Measurements from ENCODE around the gene SCG5.

DNA sequence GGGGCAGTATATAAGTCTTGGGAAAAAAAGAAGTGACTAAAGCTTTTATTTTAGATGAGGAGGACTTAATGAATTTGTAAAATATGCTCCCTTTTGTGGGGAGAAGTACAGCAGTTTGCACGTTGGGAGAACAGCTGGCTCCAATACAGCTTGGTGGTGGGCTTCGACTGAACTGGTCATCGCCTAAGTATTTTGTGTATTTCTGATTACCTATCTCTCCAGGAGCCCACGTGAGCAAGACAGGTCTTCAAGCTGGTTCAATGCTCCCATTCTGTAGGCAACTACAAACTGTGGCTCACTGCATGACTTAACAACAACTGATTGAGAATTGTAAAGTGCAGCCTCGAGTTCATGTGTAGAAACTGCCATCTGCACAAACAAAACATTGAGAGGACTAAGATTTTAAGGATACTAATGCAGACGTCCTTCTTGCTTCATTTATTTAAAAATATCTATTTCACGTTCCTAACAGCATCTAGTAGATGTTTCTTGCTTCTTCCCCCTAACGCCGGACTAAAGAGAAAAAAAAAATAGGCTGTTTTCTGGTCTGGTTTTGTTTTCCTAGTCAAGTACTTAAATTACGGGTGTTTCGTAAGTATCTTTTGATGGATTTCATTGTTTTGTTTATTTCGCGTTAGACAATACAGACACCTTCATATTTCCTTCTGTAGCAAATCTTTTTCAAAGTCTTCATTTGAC lies 74.9 kb downstream of the SCG5 start:
- no peak for TF ChIP-seq CSDC2 (CRISPR knock-in tag; IDR thresholded peaks at IDR 0.05)
- no peak for TF ChIP-seq ZFP30 (CRISPR knock-in tag; IDR thresholded peaks at IDR 0.05)
- no peak for TF ChIP-seq ZFP3 (CRISPR knock-in tag; IDR thresholded peaks at IDR 0.05)
- TF ChIP-seq, protein P1, sequence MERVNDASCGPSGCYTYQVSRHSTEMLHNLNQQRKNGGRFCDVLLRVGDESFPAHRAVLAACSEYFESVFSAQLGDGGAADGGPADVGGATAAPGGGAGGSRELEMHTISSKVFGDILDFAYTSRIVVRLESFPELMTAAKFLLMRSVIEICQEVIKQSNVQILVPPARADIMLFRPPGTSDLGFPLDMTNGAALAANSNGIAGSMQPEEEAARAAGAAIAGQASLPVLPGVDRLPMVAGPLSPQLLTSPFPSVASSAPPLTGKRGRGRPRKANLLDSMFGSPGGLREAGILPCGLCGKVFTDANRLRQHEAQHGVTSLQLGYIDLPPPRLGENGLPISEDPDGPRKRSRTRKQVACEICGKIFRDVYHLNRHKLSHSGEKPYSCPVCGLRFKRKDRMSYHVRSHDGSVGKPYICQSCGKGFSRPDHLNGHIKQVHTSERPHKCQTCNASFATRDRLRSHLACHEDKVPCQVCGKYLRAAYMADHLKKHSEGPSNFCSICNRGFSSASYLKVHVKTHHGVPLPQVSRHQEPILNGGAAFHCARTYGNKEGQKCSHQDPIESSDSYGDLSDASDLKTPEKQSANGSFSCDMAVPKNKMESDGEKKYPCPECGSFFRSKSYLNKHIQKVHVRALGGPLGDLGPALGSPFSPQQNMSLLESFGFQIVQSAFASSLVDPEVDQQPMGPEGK (CRISPR knock-in tag; IDR thresholded peaks at IDR 0.05; ENCODE audit: borderline replicate concordance) = no peak
- TF ChIP-seq TOX (CRISPR knock-in tag; IDR thresholded peaks at IDR 0.05; ENCODE audit: borderline replicate concordance) = no peak
- no peak for TF ChIP-seq TCF4 (CRISPR knock-in tag; IDR thresholded peaks at IDR 0.05; ENCODE audit: borderline replicate concordance)
- TF ChIP-seq RARB (CRISPR knock-in tag; IDR thresholded peaks at IDR 0.05) = no peak
- TF ChIP-seq, protein P2, sequence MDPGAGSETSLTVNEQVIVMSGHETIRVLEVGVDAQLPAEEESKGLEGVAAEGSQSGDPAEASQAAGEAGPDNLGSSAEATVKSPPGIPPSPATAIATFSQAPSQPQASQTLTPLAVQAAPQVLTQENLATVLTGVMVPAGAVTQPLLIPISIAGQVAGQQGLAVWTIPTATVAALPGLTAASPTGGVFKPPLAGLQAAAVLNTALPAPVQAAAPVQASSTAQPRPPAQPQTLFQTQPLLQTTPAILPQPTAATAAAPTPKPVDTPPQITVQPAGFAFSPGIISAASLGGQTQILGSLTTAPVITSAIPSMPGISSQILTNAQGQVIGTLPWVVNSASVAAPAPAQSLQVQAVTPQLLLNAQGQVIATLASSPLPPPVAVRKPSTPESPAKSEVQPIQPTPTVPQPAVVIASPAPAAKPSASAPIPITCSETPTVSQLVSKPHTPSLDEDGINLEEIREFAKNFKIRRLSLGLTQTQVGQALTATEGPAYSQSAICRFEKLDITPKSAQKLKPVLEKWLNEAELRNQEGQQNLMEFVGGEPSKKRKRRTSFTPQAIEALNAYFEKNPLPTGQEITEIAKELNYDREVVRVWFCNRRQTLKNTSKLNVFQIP (CRISPR knock-in tag; IDR thresholded peaks at IDR 0.05; ENCODE audit: borderline replicate concordance, low read depth) = no peak
- no peak for TF ChIP-seq ARNTL (CRISPR knock-in tag; IDR thresholded peaks at IDR 0.05; ENCODE audit: borderline replicate concordance, low read depth)
- TF ChIP-seq ISL1 (CRISPR knock-in tag; IDR thresholded peaks at IDR 0.05) = no peak
- TF ChIP-seq ZC3H10 (CRISPR knock-in tag; IDR thresholded peaks at IDR 0.05) = no peak
- no peak for TF ChIP-seq GLIS3 (CRISPR knock-in tag; IDR thresholded peaks at IDR 0.05)
- TF ChIP-seq BACH2 (CRISPR knock-in tag; IDR thresholded peaks at IDR 0.05; ENCODE audit: borderline replicate concordance) = no peak
- TF ChIP-seq, protein P3, sequence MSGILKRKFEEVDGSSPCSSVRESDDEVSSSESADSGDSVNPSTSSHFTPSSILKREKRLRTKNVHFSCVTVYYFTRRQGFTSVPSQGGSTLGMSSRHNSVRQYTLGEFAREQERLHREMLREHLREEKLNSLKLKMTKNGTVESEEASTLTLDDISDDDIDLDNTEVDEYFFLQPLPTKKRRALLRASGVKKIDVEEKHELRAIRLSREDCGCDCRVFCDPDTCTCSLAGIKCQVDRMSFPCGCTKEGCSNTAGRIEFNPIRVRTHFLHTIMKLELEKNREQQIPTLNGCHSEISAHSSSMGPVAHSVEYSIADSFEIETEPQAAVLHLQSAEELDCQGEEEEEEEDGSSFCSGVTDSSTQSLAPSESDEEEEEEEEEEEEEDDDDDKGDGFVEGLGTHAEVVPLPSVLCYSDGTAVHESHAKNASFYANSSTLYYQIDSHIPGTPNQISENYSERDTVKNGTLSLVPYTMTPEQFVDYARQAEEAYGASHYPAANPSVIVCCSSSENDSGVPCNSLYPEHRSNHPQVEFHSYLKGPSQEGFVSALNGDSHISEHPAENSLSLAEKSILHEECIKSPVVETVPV (CRISPR knock-in tag; IDR thresholded peaks at IDR 0.05) = no peak

All from SK-N-SH treated with all-trans-retinoic acid at 6 μM for 48 hours (cell line).